ENCODE results near the gene ANKZF1.

ANKZF1 gene

DNA sequence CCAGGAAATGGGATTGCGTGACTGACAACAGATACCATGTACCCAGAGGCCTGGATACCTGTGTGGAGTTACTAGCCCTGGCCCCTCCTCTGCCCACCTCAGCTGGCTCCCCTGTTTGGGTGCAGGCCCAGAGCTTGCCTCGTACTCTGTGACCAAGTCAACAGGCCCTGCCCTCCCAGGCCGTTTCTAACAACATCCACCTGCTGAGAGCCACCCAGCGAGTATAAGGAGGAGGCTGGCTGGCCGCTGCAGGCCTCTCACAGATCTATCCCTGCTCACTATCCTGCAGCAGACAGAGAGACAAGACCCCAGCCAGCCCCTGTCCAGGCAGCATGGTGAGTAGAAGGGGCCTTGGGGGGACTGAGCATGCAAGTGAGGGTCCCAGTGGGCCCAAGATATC is 36.6 kb downstream of the ANKZF1 start:
- TF ChIP-seq, protein P1, sequence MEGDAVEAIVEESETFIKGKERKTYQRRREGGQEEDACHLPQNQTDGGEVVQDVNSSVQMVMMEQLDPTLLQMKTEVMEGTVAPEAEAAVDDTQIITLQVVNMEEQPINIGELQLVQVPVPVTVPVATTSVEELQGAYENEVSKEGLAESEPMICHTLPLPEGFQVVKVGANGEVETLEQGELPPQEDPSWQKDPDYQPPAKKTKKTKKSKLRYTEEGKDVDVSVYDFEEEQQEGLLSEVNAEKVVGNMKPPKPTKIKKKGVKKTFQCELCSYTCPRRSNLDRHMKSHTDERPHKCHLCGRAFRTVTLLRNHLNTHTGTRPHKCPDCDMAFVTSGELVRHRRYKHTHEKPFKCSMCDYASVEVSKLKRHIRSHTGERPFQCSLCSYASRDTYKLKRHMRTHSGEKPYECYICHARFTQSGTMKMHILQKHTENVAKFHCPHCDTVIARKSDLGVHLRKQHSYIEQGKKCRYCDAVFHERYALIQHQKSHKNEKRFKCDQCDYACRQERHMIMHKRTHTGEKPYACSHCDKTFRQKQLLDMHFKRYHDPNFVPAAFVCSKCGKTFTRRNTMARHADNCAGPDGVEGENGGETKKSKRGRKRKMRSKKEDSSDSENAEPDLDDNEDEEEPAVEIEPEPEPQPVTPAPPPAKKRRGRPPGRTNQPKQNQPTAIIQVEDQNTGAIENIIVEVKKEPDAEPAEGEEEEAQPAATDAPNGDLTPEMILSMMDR (conservative IDR thresholded peaks at IDR 0.05; ENCODE audit: low read depth, low read length), result no peak
- no peaks in the 10 kb centered on the region for H3K79me2 ChIP-seq (ENCODE audit: insufficient read depth, low read depth)
- no peaks in the 10 kb centered on the region for H3K36me3 ChIP-seq (ENCODE audit: insufficient read depth)
- no peaks in the 10 kb centered on the region for H3K27me3 ChIP-seq (ENCODE audit: insufficient read depth, low read depth)
- no peak overlapping the region for H2AFZ ChIP-seq (ENCODE audit: low read depth)
- no peaks in the 10 kb centered on the region for H4K20me1 ChIP-seq (ENCODE audit: insufficient read depth)
- no peak overlapping the region for H3K4me3 ChIP-seq (IDR thresholded peaks at IDR 0.05; ENCODE audit: insufficient read depth, low read depth, low read length)
- no peak overlapping the region for H3K4me2 ChIP-seq
- no peak overlapping the region for H3K27ac ChIP-seq
- no peaks in the 10 kb centered on the region for H3K4me1 ChIP-seq (ENCODE audit: low read depth, poor library complexity, severe bottlenecking)
- H3K9ac ChIP-seq, result no peak overlapping the region

DNA sequence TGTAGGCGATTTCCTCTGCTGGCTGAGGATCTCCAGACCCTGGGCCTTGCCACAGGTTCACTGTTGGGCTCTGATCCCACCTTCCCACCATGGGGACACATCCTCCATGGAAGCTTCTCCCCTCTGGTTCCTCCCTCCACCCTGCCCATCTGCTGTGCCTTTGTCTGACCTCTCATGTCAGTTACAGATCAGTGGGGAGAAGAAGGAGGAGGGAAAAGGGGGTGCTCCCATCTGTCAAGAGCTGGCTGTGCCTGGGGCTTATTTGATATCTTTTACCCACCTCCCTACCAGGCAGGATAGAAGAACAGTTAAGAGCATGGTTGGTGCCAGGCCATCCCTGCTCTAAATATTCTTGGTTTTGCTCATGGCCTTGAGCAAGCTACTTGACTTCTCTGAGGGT is 37.3 kb downstream of the ANKZF1 start:
- no peak overlapping the region for H3K4me2 ChIP-seq
- H3K4me1 ChIP-seq (ENCODE audit: low read depth, poor library complexity, severe bottlenecking), result no peaks in the 10 kb centered on the region
- H3K79me2 ChIP-seq (ENCODE audit: insufficient read depth, low read depth), result no peaks in the 10 kb centered on the region
- H3K27me3 ChIP-seq (ENCODE audit: insufficient read depth, low read depth), result no peaks in the 10 kb centered on the region
- no peaks in the 10 kb centered on the region for H4K20me1 ChIP-seq (ENCODE audit: insufficient read depth)
- H3K4me3 ChIP-seq (IDR thresholded peaks at IDR 0.05; ENCODE audit: insufficient read depth, low read depth, low read length), result no peak overlapping the region
- H3K9ac ChIP-seq, result no peak overlapping the region
- no peaks in the 10 kb centered on the region for H3K36me3 ChIP-seq (ENCODE audit: insufficient read depth)
- no peak overlapping the region for H3K27ac ChIP-seq
- H2AFZ ChIP-seq (ENCODE audit: low read depth), result no peak overlapping the region
- TF ChIP-seq, protein P1 (conservative IDR thresholded peaks at IDR 0.05; ENCODE audit: low read depth, low read length), result no peak

DNA sequence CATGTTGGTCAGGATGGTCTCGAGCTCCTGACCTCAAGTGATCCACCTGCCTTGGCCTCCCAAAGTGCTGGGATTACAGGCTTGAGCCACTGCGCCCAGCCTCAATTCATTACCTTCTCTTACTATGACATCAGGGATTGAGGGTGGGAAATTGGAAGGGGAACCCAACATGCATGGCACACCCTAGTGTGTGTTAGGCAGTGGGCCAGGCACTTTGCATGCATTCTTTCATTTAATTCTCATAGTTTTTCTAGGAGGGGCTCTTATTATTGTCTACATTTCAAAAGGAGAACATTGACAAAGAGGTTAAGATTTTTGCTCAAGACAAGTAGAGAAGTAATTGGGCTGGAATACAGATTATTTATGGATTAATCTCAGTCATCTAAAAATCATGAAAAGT is 38.7 kb downstream of the ANKZF1 start:
- Histone ChIP-seq H3K27me3 (ENCODE audit: insufficient read depth, low read depth) (no peaks in the 10 kb centered on the region), H4K20me1 (ENCODE audit: insufficient read depth) (no peaks in the 10 kb centered on the region), H3K79me2 (ENCODE audit: insufficient read depth, low read depth) (no peaks in the 10 kb centered on the region), H3K4me1 (ENCODE audit: low read depth, poor library complexity, severe bottlenecking) (no peaks in the 10 kb centered on the region), H3K9ac (no peak overlapping the region), H3K4me3 (IDR thresholded peaks at IDR 0.05; ENCODE audit: insufficient read depth, low read depth, low read length) (no peak overlapping the region), H2AFZ (ENCODE audit: low read depth) (no peak overlapping the region), H3K4me2 (no peak overlapping the region), H3K27ac (no peak overlapping the region), H3K36me3 (ENCODE audit: insufficient read depth) (no peaks in the 10 kb centered on the region)
- TF ChIP-seq, protein P1 (conservative IDR thresholded peaks at IDR 0.05; ENCODE audit: low read depth, low read length), result no peak

DNA sequence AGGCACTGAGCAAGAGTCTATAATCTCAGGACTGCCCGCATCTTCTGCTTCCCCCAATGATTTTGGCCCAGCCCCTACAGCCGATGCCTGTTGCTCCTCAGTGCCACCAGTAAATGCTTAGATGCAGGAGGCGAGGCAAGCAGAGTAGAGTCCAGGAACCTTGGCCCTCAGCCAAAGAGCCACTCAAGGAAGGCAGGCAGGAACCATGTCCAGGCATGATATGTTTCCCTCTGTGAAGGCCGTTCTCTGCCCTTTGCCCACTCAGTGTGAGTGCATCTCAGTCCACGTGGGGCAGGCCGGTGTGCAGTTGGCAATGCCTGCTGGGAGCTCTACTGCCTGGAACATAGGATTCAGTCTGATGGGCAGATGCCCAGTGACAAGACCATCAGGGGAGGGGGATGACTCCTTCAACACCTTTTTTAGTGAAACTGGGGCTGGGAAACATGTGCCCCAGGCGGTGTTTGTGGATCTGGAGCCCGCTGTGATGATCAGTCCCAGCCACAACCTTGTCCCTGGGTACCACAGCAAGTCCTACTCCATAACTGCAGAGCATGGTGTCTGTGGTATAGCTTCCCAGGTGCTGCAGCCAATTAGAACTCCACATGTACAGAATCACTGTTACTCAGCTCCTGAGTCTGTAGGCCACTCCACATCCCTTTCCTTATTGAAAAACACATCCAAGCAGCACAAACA is 39.9 kb downstream of the ANKZF1 start:
- Histone ChIP-seq H3K4me3 (IDR thresholded peaks at IDR 0.05; ENCODE audit: insufficient read depth, low read depth, low read length) (no peak overlapping the region), H3K27me3 (ENCODE audit: insufficient read depth, low read depth) (no peaks in the 10 kb centered on the region), H3K79me2 (ENCODE audit: insufficient read depth, low read depth) (no peaks in the 10 kb centered on the region), H3K27ac (no peak overlapping the region), H3K36me3 (ENCODE audit: insufficient read depth) (no peaks in the 10 kb centered on the region), H3K4me1 (ENCODE audit: low read depth, poor library complexity, severe bottlenecking) (no peaks in the 10 kb centered on the region), H3K4me2 (no peak overlapping the region), H2AFZ (ENCODE audit: low read depth) (no peak overlapping the region), H3K9ac (no peak overlapping the region), H4K20me1 (ENCODE audit: insufficient read depth) (no peaks in the 10 kb centered on the region)
- TF ChIP-seq, protein P1 (conservative IDR thresholded peaks at IDR 0.05; ENCODE audit: low read depth, low read length), result no peak

All from KMS-11 (cell line).